Adrenal gland (tissue), 5 donors: Measurements from ENCODE around the gene CLDN20.

Experiments used
- CTCF ChIP-seq, 6 experiments: fragments of 450-650 bp in 4 of 6; fragments of 200-600 bp in 2 of 6; sonication (generic) in 1 of 6; IDR thresholded peaks; 1 replicate in 5 of 6; 2 replicates in 1 of 6; pipeline versions ENCODE4 v1.5.1 to v1.8.0; 2016 to 2021; ENCODE audit warnings: antibody characterized with exemption in 6 of 6, mild to moderate bottlenecking in 2 of 6, moderate library complexity in 1 of 6
- POLR2A ChIP-seq, 2 donors: fragments of 450-650 bp; IDR thresholded peaks; one replicate each; pipeline ENCODE4 v1.6.1; 2017; ENCODE audit warnings: antibody characterized with exemption in 2 of 2, mild to moderate bottlenecking in 2 of 2, moderate library complexity in 1 of 2
- donor health status: DM: no; HTN: no; CAD: no.

GRCh38 chr6:155247618-155248007 lies 16.2 kb upstream of the CLDN20 start:
- TF ChIP-seq CTCF (IDR thresholded peaks at IDR 0.05) (no peak), POLR2A (IDR thresholded peaks at IDR 0.05) (no peak)
